Activated naive CD4-positive, alpha-beta T cell treated with anti-CD3 and anti-CD28 coated beads, Interleukin-2, amount 50 U/mL, for 72 hours (primary cell): ENCODE measurements around the gene TNFRSF9. TPM values are rescaled to one million over a fixed set of nuclear protein-coding genes. Genes with fewer than 3 reads are reported as not detected.

ENCODE experiments used
- ATAC-seq, 2 donors: fragments of 150-1000 bp; cut with Tn5 transposase; 2 replicates each; pipeline ENCODE4 v1.10.0; 2021; ENCODE audit warnings: mild to moderate bottlenecking in 2 of 2, moderate library complexity in 2 of 2
- DNase-seq, 2 donors: peaks; one replicate each; pipeline ENCODE4 v3.0.0; 2021 to 2022; ENCODE audit warnings: low spot score in 2 of 2
- H3K27ac Mint-ChIP-seq, 2 donors: one replicate each; pipeline ENCODE4 v1.8.0; 2022; ENCODE audit warnings: mild to moderate bottlenecking in 2 of 2, mixed read lengths in 2 of 2
- H3K36me3 Mint-ChIP-seq, 2 donors: one replicate each; pipeline ENCODE4 v1.8.0; 2022; ENCODE audit warnings: mixed read lengths in 2 of 2
- H3K9me3 Mint-ChIP-seq, 2 donors: one replicate each; pipeline ENCODE4 v1.8.0; 2022; ENCODE audit warnings: mixed read lengths in 2 of 2
- total RNA-seq, 2 donors: library from RNA; stranded (reverse); gene quantifications; one replicate each; pipeline ENCODE4 v1.2.3, GENCODE V29; 2022

TNFRSF9 gene
- 10 to 100 TPM; 10.8 to 66.8 TPM for total RNA-seq

DNA sequence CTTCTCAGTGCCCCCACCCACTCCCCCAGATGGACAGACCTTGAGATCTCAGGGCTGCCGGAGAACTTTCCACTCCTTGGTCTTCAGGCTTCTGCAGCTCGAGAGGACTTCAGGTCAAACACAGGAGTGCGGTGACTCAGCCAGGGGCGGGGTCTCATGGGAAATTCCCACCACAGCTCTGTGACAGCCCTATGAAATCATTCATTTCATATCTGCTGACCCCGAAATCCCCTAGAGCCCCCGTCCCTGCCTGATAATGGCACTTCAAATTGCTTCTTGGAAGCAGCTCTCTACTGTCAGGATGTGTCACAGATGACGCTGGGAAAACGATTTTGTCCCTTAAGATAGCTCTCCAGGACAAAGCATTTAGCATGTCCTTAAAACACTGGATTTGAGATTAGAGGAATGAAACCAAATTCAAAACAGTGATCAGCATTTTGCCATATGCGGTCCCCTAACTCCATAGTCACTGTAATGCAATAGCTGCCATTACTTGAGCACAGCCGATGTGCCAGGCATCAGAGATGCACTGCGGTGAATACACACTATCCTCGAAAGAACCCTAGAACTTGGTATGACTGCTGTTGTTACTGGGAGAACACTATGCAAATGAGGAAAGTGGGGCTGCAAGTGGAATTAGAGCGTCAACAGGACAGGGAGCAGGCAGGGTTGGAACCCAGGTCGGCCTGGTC is at the start of gene TNFRSF9:
Gene TNFRSF9, minus strand, starts transcription at position 95 of the 692 bp plus-strand sequence. CDS start 845 bp downstream, outside the sequence.
- Mint-ChIP-seq H3K36me3 (peaks cover 20 to 44% of the 10 kb centered on the region in 2 donors), H3K9me3 (peaks cover 3 to 6% of the 10 kb centered on the region in 2 donors), H3K27ac (peak within 1 kb of the TSS; percentile 40 to 94)
- ATAC-seq (peak; percentile 90 to 94), DNase-seq (peak; percentile 70 to 83)

DNA sequence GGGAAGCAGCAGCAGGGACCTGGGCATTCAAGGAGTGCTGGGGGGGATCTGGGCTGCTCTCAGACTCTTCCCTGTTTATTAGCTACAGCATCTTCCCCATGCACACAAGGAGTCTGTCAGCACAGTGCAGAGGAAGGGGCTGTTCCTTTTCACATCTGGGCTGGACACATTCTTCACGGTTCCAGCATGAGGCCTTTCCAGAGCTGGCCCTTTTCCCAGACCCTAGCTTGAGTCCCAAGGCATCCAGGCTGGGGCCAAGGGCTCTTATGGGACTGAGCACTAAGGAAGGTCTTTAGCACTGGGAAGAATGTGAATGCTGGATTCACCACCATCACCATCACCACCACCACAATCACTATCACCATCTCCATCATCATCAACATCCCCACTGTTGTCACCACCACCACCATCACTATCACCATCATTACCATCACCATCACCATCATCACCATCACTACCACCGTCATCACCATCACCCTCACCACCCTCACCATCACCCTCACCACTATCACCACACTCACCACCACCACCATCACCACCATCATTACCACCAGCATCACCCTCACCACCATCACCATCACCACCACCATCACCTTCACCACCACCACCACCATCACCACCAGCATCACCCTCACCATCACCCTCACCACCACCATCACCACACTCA is 49.3 kb upstream of the TNFRSF9 start:
- peak overlapping the region in 1 of 2 donors; percentile 19 for H3K27ac Mint-ChIP-seq
- DNase-seq, result no peak
- H3K9me3 Mint-ChIP-seq, result peaks cover 0 to 9% of the 10 kb centered on the region in 2 donors
- ATAC-seq, result no peak
- peaks cover 15 to 22% of the 10 kb centered on the region in 2 donors for H3K36me3 Mint-ChIP-seq

DNA sequence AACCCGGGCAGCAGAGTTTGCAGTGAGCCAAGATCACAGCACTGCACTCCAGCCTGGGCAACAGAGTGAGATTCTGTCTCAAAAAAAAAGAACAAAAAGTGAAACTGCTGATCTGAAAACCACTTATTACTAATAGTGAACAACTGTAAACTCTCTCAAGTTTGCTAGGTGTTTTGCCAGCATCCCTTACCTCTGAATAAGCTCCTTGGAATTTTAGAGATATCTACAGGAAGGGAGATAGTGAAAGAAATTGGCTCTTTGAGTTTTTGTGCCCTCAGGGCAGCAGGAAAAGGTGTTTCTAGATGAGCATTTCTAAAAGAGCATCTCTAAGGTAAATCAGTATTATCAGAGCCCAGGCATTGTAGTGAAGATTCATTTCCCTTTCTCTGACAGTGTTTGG is 47.9 kb upstream of the TNFRSF9 start:
- DNase-seq (no peak), ATAC-seq (no peak)
- Mint-ChIP-seq H3K36me3 (peaks cover 17 to 22% of the 10 kb centered on the region in 2 donors), H3K27ac (no peak overlapping the region), H3K9me3 (peaks cover 0 to 9% of the 10 kb centered on the region in 2 donors)

DNA sequence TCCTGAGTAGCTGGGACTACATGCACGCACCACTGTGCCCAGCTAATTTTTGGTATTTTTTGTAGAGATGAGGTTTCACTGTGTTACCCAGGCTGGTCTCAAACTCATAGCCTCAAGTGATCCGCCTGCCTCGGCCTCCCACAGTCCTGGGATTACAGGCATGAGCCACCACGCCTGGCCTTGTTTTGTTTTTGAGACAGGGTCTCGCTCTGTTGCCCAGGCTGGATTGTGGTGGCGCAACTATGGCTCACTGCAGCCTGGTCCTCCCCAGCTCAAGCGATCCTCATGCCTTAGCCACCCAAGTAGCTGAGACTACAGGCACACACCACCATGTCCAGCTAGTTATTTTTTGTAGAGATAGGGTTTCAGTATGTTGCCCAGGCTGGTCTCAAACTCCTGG is 46.9 kb upstream of the TNFRSF9 start:
- Mint-ChIP-seq H3K27ac (no peak overlapping the region), H3K9me3 (peaks cover 0 to 9% of the 10 kb centered on the region in 2 donors), H3K36me3 (peaks cover 20 to 22% of the 10 kb centered on the region in 2 donors)
- ATAC-seq (no peak), DNase-seq (no peak)

DNA sequence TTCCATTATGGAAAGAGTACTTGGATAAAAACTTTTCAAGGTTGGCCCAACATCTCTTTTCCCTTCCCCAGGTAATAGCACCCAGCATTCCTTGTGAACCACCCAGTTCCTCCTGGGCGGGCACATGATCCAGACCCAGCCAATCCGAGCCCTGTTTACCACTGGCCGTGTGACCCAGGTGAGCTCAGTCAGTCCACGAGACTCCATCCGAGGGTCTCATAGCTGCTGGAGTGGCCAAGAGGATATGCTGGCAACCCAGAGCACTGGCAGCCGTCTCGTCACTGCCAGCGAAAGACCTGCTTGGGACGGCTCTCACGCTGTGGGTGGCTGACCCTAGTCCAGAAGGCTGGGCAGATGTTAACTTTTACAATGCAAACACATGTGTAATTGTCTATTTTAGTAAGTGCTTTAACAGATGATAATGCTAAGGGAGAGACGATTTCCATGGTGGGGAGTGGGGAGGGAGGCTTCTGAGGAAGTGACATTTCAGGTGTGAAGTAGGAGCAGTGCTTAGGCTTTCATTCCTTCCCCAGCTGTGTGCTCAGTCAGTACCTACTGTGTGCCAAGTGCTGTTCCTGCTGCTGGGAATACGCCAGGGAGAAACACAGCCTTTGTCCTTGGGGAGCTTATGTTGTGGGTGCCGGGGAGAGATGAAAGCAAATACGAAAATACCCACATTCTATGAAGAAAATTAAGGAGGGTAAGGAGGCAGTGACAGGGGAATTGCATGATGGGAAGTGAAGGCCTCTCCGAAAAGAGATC is 45.4 kb upstream of the TNFRSF9 start:
- peaks cover 20 to 22% of the 10 kb centered on the region in 2 donors for H3K36me3 Mint-ChIP-seq
- peak overlapping the region; percentile 15 to 36 for H3K27ac Mint-ChIP-seq

DNA sequence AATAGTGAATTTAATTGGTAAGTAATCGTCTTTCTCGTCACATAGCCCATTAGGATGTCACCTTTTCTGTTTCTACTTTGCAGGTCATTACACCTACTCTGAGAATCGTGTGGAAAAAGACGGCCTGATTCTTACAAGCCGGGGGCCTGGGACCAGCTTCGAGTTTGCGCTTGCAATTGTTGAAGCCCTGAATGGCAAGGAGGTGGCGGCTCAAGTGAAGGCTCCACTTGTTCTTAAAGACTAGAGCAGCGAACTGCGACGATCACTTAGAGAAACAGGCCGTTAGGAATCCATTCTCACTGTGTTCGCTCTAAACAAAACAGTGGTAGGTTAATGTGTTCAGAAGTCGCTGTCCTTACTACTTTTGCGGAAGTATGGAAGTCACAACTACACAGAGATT is 44.2 kb upstream of the TNFRSF9 start:
- H3K36me3 Mint-ChIP-seq, result peaks cover 12 to 14% of the 10 kb centered on the region in 2 donors
- peaks cover 0 to under 1% of the 10 kb centered on the region in 2 donors for H3K9me3 Mint-ChIP-seq
- H3K27ac Mint-ChIP-seq, result no peak overlapping the region
- DNase-seq (no peak), ATAC-seq (no peak)

More for the DNA sequence above, 45.4 kb upstream of the TNFRSF9 start:
- no peak for DNase-seq
- ATAC-seq, result no peak
- peaks cover 0 to 9% of the 10 kb centered on the region in 2 donors for H3K9me3 Mint-ChIP-seq

DNA sequence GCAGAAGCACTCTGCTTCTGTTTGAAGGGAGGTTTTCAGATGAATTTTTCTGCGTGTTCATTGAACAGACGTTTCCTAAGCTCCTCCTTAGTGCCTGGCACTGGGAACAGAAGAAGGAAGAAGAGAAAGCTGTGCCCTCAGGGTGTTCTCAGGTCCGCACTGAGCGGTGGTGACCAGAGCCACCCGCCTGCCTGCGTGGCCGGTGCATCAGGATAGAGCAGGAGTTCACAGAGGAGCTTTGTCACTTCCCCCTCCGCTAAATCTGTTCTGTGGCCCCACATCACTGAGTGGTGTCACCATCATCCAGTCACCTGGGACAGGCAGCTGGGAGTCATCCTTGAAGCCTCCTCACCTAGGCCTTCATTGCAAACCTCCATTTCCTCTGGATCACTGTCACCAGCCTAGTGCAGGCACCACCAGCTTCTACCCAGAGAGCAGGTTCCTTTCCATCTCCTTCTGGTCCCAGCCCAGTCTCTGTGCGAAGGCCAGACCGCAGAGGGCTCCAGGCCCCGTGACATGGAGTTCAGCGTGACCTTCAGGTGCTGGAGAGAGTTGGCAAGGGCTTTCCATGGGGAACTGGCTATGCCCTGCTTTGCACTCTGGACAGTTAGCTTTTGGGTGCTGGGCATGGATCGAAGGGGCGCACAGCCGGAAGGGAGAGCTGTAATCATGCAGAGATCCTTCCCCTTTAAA is 42.6 kb upstream of the TNFRSF9 start:
- ATAC-seq (no peak), DNase-seq (no peak)
- H3K36me3 Mint-ChIP-seq, result peaks cover 11 to 13% of the 10 kb centered on the region in 2 donors
- H3K27ac Mint-ChIP-seq, result peak overlapping the region in 1 of 2 donors; percentile 93
- no peaks in the 10 kb centered on the region for H3K9me3 Mint-ChIP-seq

DNA sequence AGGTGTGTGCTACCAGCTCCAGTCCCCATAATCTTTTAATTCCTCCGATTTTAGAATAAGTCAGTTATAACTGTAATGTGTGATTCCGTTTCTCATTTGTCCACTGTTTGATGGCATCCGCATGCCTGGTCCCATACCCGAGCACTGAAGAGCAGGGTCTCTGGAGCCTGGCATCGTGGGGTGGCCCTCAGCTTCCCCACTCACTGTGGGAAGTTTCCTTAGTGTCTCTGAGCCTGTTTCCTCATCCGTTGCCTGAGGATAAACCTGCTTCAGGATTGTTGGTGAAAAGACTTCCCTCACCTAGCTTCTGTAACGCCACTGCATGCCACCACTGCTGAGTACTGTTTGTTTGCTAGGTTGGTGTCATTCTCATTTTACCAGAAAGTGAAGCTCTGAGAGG is 40.3 kb upstream of the TNFRSF9 start:
- no peaks in the 10 kb centered on the region for H3K9me3 Mint-ChIP-seq
- no peak for DNase-seq
- H3K27ac Mint-ChIP-seq, result peak overlapping the region in 1 of 2 donors; percentile 63
- H3K36me3 Mint-ChIP-seq, result peaks cover 2 to 5% of the 10 kb centered on the region in 2 donors
- ATAC-seq, result no peak

DNA sequence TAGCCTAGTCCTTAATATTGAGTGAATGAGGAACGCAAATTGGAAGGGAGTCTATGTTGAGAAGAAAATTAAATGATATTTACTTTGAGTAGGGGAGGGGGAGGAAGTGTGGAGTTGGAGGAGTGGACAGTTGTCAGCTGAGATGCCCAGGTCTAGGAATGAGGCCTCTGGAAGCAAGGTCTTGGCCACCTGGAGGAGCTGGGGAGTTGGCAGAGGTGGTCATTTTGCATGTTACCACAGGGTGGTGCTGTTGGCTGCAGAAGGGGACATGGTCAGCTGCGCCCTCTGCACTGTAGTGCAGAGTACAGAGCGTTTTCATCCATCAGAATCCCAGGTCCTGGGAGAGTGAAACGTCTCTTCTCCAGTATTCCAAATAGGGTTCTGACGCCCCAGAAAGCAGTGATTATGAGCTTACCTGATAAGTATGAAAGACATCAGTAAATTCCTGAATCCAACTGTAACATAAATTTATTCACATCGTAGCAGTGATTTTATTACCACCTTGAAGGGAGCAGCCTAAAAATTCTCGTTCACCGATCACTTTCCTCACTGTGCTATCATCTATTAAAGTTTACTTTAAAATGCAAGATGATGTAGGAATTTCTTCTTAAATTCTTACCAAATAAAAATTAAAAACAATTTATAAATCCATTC is 34.7 kb upstream of the TNFRSF9 start:
- DNase-seq, result peak in 1 of 2 donors; percentile 48
- peak; percentile 71 to 74 for ATAC-seq

DNA sequence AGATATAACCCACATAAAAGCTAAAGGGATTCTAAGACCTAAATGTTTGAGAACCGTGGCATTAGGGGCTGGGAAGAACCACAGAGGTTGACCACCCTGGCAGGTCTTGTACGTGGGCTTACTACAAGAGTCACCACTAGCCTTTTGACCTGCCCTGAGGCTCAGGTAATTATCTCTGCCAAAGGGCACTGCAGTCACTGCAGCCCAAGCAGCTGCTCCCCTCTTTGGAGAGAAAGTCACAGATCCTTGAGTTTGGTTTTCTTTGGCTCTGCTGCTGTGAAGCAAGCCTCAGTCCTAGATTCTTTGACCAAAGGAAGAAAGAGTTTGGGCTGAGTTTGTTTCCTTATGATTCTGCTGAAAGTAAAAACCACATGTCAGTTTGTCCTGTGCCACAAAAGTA is 32.4 kb upstream of the TNFRSF9 start:
- ATAC-seq (peak in 1 of 2 donors; percentile 18), DNase-seq (no peak)
- peaks cover 0 to 40% of the 10 kb centered on the region in 2 donors for H3K36me3 Mint-ChIP-seq

More for the DNA sequence above, 34.7 kb upstream of the TNFRSF9 start:
- Mint-ChIP-seq H3K9me3 (no peaks in the 10 kb centered on the region), H3K27ac (peak overlapping the region; percentile 18), H3K36me3 (peaks cover 0 to 29% of the 10 kb centered on the region in 2 donors)

DNA sequence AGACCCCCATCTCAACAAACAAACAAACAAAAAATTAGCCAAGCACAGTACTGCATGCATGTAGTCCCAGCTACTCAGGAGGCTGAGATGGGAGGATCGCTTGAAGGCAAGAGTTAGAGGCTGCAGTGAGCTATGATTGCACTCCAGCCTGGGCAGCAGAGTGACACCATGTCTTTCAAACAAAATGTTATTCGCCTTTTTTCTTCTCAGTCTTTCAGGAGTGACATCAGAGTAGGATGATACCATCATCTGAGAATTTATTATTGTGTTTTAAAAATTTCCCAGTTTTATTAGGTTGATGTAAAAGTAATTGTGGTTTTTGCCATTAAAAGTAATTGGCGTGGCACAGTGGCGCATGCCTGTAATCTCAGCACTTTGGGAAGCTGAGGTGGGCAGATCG is 31.6 kb upstream of the TNFRSF9 start:
- no peak for DNase-seq
- peaks cover 0 to 40% of the 10 kb centered on the region in 2 donors for H3K36me3 Mint-ChIP-seq
- H3K9me3 Mint-ChIP-seq, result no peaks in the 10 kb centered on the region
- no peak for ATAC-seq
- H3K27ac Mint-ChIP-seq, result peak overlapping the region in 1 of 2 donors; percentile 44

More for the DNA sequence above, 32.4 kb upstream of the TNFRSF9 start:
- no peaks in the 10 kb centered on the region for H3K9me3 Mint-ChIP-seq
- H3K27ac Mint-ChIP-seq, result no peak overlapping the region

DNA sequence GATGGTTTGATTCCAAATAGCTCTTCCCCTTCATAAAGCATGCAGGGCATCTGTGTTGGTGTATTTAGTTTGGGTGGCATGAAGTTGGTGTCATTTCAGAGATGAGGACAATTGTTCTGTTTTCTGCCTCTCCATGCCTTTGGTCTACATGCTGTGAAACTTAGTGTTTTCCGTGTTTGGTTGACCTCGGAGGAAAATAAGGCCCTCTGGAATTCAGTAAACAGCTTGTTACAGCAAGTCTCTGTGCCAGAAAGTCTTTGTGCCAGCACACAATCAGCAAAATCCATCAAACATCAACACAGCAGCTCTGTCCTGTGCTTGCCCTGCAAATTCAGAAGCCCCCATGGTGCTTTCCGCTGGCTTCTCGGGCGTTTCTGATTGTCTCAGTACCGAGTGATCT is 30.4 kb upstream of the TNFRSF9 start:
- Mint-ChIP-seq H3K36me3 (peaks cover 0 to 47% of the 10 kb centered on the region in 2 donors), H3K9me3 (no peaks in the 10 kb centered on the region), H3K27ac (no peak overlapping the region)
- no peak for ATAC-seq
- DNase-seq, result no peak

DNA sequence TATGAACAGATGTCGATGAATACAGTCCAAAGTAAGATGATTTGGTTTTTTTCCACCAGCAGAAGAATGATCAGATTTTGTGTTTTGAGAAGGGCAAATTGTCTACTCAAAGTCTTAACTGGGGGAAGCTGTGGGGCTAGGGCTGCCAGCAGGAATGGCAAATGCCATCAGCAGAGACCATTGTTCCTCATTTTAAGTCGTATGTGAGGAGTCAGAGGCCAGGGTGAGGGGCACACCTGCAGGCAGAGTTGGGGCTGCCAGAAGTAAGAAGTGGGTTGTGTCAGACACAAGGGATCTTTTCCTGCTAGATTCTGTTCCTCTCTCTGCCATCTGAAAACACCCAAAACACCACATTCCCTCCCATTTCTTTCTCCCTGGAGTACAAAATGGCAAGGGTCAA is 29.6 kb upstream of the TNFRSF9 start:
- Mint-ChIP-seq H3K9me3 (no peaks in the 10 kb centered on the region), H3K27ac (peak overlapping the region in 1 of 2 donors; percentile 30), H3K36me3 (peaks cover 0 to 45% of the 10 kb centered on the region in 2 donors)
- no peak for DNase-seq
- no peak for ATAC-seq

DNA sequence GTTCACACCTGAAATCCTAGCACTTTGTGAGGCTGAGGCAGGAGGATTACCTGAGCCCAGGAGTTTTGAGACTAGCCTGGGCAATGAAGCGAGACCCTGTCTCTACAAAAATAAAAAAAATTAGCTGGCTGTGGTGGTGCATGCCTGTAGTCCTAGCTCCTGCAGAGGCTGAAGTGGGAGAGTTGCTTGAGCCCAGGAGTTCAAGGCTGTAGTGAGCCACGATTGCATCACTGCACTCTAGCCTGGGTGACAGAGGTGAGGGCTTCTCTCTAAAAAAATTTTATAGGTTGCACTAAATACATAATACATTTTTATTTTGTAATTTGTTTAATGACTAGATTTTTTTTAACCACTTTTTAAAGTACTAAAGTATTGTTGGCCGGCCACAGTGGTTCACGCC is 27.0 kb upstream of the TNFRSF9 start:
- ATAC-seq (no peak), DNase-seq (no peak)
- H3K27ac Mint-ChIP-seq, result peak overlapping the region in 1 of 2 donors; percentile 27
- no peaks in the 10 kb centered on the region for H3K9me3 Mint-ChIP-seq
- H3K36me3 Mint-ChIP-seq, result peaks cover 16 to 60% of the 10 kb centered on the region in 2 donors

DNA sequence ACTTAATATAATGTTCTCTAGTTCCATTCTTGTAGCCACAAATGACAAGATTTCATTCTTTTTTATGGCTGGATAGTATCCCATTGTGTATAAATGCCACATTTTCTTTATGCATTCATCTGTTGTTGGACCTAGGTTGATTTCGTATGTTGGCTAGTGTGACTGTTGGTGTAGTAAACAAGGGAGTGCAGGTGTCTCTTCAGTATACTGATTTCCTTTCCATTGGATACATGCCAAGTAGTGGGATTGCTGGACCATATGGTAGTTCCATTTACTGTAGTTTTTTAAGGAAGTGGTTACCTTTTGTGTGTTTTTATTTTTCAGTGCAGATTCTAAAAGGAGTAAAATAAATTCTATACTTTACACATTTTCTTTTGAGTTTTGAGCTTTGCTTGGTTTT is 26.6 kb upstream of the TNFRSF9 start:
- no peak for DNase-seq
- ATAC-seq, result no peak
- peaks cover 19 to 56% of the 10 kb centered on the region in 2 donors for H3K36me3 Mint-ChIP-seq
- H3K27ac Mint-ChIP-seq, result peak overlapping the region in 1 of 2 donors; percentile 27
- no peaks in the 10 kb centered on the region for H3K9me3 Mint-ChIP-seq

DNA sequence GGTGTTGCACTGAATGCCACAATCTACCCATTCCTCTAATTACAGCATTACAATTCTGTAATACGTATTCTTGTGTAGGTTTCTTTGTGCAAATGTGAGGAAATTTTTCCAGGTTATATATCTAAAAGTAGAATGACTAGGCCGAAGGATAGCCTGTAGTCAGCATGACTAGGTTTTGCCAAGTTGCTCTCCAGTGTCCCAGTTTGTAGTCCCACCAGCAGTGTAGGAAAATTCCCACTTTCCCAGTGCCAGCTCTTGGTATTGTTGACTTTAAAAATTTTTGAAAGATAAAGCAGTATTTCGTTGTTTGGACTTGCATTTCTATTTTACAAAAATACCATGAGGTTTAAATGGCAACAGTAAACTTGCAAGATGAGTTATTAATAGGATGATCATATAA is 23.8 kb upstream of the TNFRSF9 start:
- no peak for DNase-seq
- no peak for ATAC-seq
- Mint-ChIP-seq H3K36me3 (peaks cover 34 to 43% of the 10 kb centered on the region in 2 donors), H3K27ac (peak overlapping the region; percentile 57 to 94), H3K9me3 (no peaks in the 10 kb centered on the region)
